ENCODE measurements around the gene NPC2.

GRCh38 chr14:74437496-74438053, 55.5 kb downstream of the NPC2 start:
- TF ChIP-seq CTCF (conservative IDR thresholded peaks at IDR 0.05; ENCODE audit: low read depth, low read length): no peak
- no peak for TF ChIP-seq EZH2phosphoT487 (IDR thresholded peaks at IDR 0.05; ENCODE audit: borderline replicate concordance, low read length)
